Neural cell (in vitro differentiated cells): ENCODE data around the gene ZDHHC7. TPM values are rescaled to one million over a fixed set of nuclear protein-coding genes. Genes with fewer than 3 reads are reported as not detected.

ENCODE experiments used
- H2AFZ ChIP-seq: fragments of 200-600, 300-800 bp; sonication (generic), shearing (Covaris generic); 2 replicates; pipeline ENCODE4 v1.6.0; 2014; ENCODE audit warnings: low read depth, mild to moderate bottlenecking, antibody characterized with exemption, low read length, moderate library complexity
- H3F3A ChIP-seq: fragments of 200-600 bp; shearing (Covaris generic); 2 replicates; pipeline ENCODE4 v1.6.1; 2016; ENCODE audit warnings: mild to moderate bottlenecking, moderate library complexity, mixed read lengths, antibody characterized with exemption, low read length; ENCODE audit not compliant: insufficient read depth, poor library complexity, severe bottlenecking
- H3K27ac ChIP-seq: fragments of 200-600, 300-800 bp; sonication (generic), shearing (Covaris generic); 2 replicates; pipeline ENCODE4 v1.5.1; 2014; ENCODE audit warnings: mild to moderate bottlenecking, low read length, moderate library complexity
- H3K27me3 ChIP-seq: fragments of 300-800, 200-600 bp; sonication (generic), shearing (Covaris generic); 2 replicates; pipeline ENCODE4 v1.6.0; 2014; ENCODE audit warnings: mild to moderate bottlenecking, low read depth, low read length, moderate library complexity; ENCODE audit not compliant: insufficient read depth
- H3K36me3 ChIP-seq: fragments of 300-800, 200-600 bp; sonication (generic), shearing (Covaris generic); 2 replicates; pipeline ENCODE4 v1.5.1; 2014; ENCODE audit warnings: mild to moderate bottlenecking, antibody characterized with exemption, low read length, moderate library complexity; ENCODE audit not compliant: insufficient read depth
- H3K4me2 ChIP-seq: fragments of 300-800, 200-600 bp; sonication (generic), shearing (Covaris generic); 2 replicates; pipeline ENCODE4 v1.6.0; 2014; ENCODE audit warnings: mild to moderate bottlenecking, low read length
- H3K4me3 ChIP-seq: fragments of 300-800, 200-600 bp; sonication (generic), shearing (Covaris generic); 2 replicates; pipeline ENCODE4 v1.5.1; 2014; ENCODE audit warnings: mild to moderate bottlenecking, low read length, moderate library complexity
- H3K79me2 ChIP-seq: fragments of 200-600 bp; shearing (Covaris generic); replicated peaks from 2 replicates; pipeline ENCODE4 v1.6.0; 2014; ENCODE audit warnings: mild to moderate bottlenecking, low read length, moderate library complexity; ENCODE audit not compliant: insufficient read depth
- H3K9ac ChIP-seq: fragments of 300-800, 200-600 bp; sonication (generic), shearing (Covaris generic); 2 replicates; pipeline ENCODE4 v1.6.1; 2016; ENCODE audit warnings: mild to moderate bottlenecking, low read length, mixed read lengths
- H3K9me2 ChIP-seq: fragments of 200-600 bp; shearing (Covaris generic); 2 replicates; pipeline ENCODE4 v1.6.1; 2016; ENCODE audit warnings: mild to moderate bottlenecking, low read length, mixed read lengths; ENCODE audit not compliant: insufficient read depth
- H3K9me3 ChIP-seq: fragments of 200-600, 300-800 bp; sonication (generic), shearing (Covaris generic); 2 replicates; pipeline ENCODE4 v1.6.1; 2016; ENCODE audit warnings: mild to moderate bottlenecking, mixed run types, low read length, moderate library complexity, mixed read lengths
- H4K20me1 ChIP-seq: fragments of 200-600 bp; shearing (Covaris generic); 2 replicates; pipeline ENCODE4 v1.6.1; 2016; ENCODE audit warnings: mild to moderate bottlenecking, mixed run types; ENCODE audit not compliant: insufficient read depth
- CTCF ChIP-seq: fragments of 450-650 bp; IDR thresholded peaks from 2 replicates; pipeline ENCODE4 v1.5.1; 2014; ENCODE audit warnings: antibody characterized with exemption, mild to moderate bottlenecking, moderate library complexity; ENCODE audit not compliant: poor library complexity, severe bottlenecking
- EP300 ChIP-seq: fragments of 450-650 bp; conservative IDR thresholded peaks from 2 replicates; pipeline ENCODE4 v1.6.1; 2014; ENCODE audit warnings: antibody characterized with exemption, mild to moderate bottlenecking, moderate library complexity; ENCODE audit not compliant: poor library complexity, severe bottlenecking
- EZH2 ChIP-seq: fragments of 200-600, 300-800 bp; shearing (Covaris generic), sonication (generic); IDR thresholded peaks from 2 replicates; pipeline ENCODE4 v1.6.1; 2014; ENCODE audit warnings: antibody characterized with exemption, low read length, borderline replicate concordance, mild to moderate bottlenecking; ENCODE audit not compliant: insufficient read depth, poor library complexity, severe bottlenecking
- MXI1 ChIP-seq: fragments of 450-650 bp; conservative IDR thresholded peaks from 2 replicates; pipeline ENCODE4 v1.6.1; 2014; ENCODE audit warnings: antibody characterized with exemption, mild to moderate bottlenecking; ENCODE audit not compliant: poor library complexity, severe bottlenecking
- POLR2AphosphoS5 ChIP-seq: IDR thresholded peaks from 2 replicates; pipeline ENCODE4 v1.6.1; 2012
- RAD21 ChIP-seq: fragments of 450-650 bp; conservative IDR thresholded peaks from 2 replicates; pipeline ENCODE4 v1.6.1; 2014; ENCODE audit warnings: antibody characterized with exemption, mild to moderate bottlenecking, moderate library complexity
- REST ChIP-seq: IDR thresholded peaks from 2 replicates; pipeline ENCODE4 v1.6.1; 2012; ENCODE audit warnings: borderline replicate concordance
- SMC3 ChIP-seq: fragments of 450-650 bp; conservative IDR thresholded peaks from 2 replicates; pipeline ENCODE4 v1.6.1; 2014; ENCODE audit warnings: antibody characterized with exemption, mild to moderate bottlenecking, moderate library complexity; ENCODE audit not compliant: poor library complexity
- TAF1 ChIP-seq: IDR thresholded peaks from 2 replicates; pipeline ENCODE4 v1.6.1; 2012; ENCODE audit warnings: low read depth
- polyA plus RNA-seq: library from polyadenylated mRNA; depleted of rRNA; stranded (reverse); fragments of >200 nt; gene quantifications from 2 replicates; pipeline ENCODE4 v1.2.3, GENCODE V29; 2014

The ZDHHC7 gene
- polyA plus RNA-seq, 1 donor from 2014 or later: 33.8 TPM

- Histone ChIP-seq H3F3A (no peaks in the 10 kb centered on the region), H3K9me3 (no peaks in the 10 kb centered on the region), H3K27me3 (no peaks in the 10 kb centered on the region), H4K20me1 (no peaks in the 10 kb centered on the region), H3K79me2 (no peaks in the 10 kb centered on the region), H3K27ac (peak within 1 kb of the TSS; percentile 76), H3K4me2 (peak within 1 kb of the TSS; percentile 60), H3K9me2 (no peaks in the 10 kb centered on the region), H2AFZ (peak within 1 kb of the TSS; percentile 80), H3K36me3 (no peaks in the 10 kb centered on the region), H3K9ac (peak within 1 kb of the TSS; percentile 88), H3K4me3 (peak within 1 kb of the TSS; percentile 92)
- TF ChIP-seq SMC3: no peak
- peak; percentile 85 for TF ChIP-seq POLR2AphosphoS5
- TF ChIP-seq MXI1: peak; percentile 56
- peak; percentile 54 for TF ChIP-seq CTCF
- TF ChIP-seq EZH2: no peak
- peak; percentile 25 for TF ChIP-seq REST
- TF ChIP-seq RAD21: peak; percentile 33
- TF ChIP-seq EP300: no peak
- TF ChIP-seq TAF1: no peak
Observed at GRCh38 chr16:85027349-85027957, 16.1 kb upstream of the ZDHHC7 start, which contains the start of gene KIAA0513. Gene KIAA0513, plus strand, starts transcription at chr16:85027795. Its CDS starts 39,277 bp downstream, at chr16:85067072.

- Histone ChIP-seq H3K9ac (peak overlapping the region; percentile 88), H4K20me1 (no peaks in the 10 kb centered on the region), H3K36me3 (no peaks in the 10 kb centered on the region), H3K79me2 (no peaks in the 10 kb centered on the region), H2AFZ (no peak overlapping the region), H3K4me2 (peak overlapping the region; percentile 29), H3K27ac (no peak overlapping the region), H3K27me3 (no peaks in the 10 kb centered on the region), H3F3A (no peaks in the 10 kb centered on the region), H3K4me3 (peak overlapping the region; percentile 92), H3K9me2 (no peaks in the 10 kb centered on the region), H3K9me3 (no peaks in the 10 kb centered on the region)
- TF ChIP-seq MXI1: no peak
- no peak for TF ChIP-seq POLR2AphosphoS5
- no peak for TF ChIP-seq EZH2
- no peak for TF ChIP-seq CTCF
- TF ChIP-seq RAD21: no peak
- no peak for TF ChIP-seq EP300
- TF ChIP-seq REST: no peak
- TF ChIP-seq TAF1: no peak
- no peak for TF ChIP-seq SMC3
Observed at GRCh38 chr16:85026703-85027102, 15.4 kb upstream of the ZDHHC7 start.
